HepG2 (cell line): ENCODE data around the gene OBI1. TPM values are rescaled to one million over a fixed set of nuclear protein-coding genes. Genes with fewer than 3 reads are reported as not detected.

Source experiments
- ARHGAP35 ChIP-seq: sonication (generic); formaldehyde crosslinking; IDR thresholded peaks from 2 replicates; pipeline ENCODE4 v1.9.0; 2022; ENCODE audit warnings: mild to moderate bottlenecking, inconsistent platforms, moderate library complexity, missing genetic modification reagents, borderline replicate concordance
- CEBPG ChIP-seq: IDR thresholded peaks from 2 replicates; pipeline ENCODE4 v1.6.1; 2016
- FOXA3 ChIP-seq: IDR thresholded peaks from 2 replicates; pipeline ENCODE4 v1.6.1; 2016; ENCODE audit warnings: missing genetic modification reagents, missing compliant biosample characterization
- POLR2AphosphoS5 ChIP-seq: IDR thresholded peaks from 2 replicates; pipeline ENCODE4 v1.6.1; 2012; ENCODE audit warnings: low read depth, low read length
- POLR2G ChIP-seq: fragments of 200-400 bp; formaldehyde crosslinking; IDR thresholded peaks from 2 replicates; pipeline ENCODE4 v1.6.1; 2018; ENCODE audit warnings: mild to moderate bottlenecking, low read depth, low read length, moderate library complexity
- PPARG ChIP-seq: conservative IDR thresholded peaks from 2 replicates; pipeline ENCODE4 v1.6.1; 2016; ENCODE audit warnings: missing biosample characterization, missing genetic modification reagents
- REPIN1 ChIP-seq: sonication (generic); formaldehyde crosslinking; IDR thresholded peaks from 2 replicates; pipeline ENCODE4 v1.8.0; 2022; ENCODE audit warnings: missing genetic modification reagents, low read depth, mild to moderate bottlenecking, borderline replicate concordance
- RXRB ChIP-seq: IDR thresholded peaks from 2 replicates; pipeline ENCODE4 v1.6.1; 2016; ENCODE audit warnings: borderline replicate concordance, missing genetic modification reagents, missing compliant biosample characterization
- SOX5 ChIP-seq: IDR thresholded peaks from 2 replicates; pipeline ENCODE4 v1.6.1; 2016; ENCODE audit warnings: borderline replicate concordance
- ZNF331 ChIP-seq: sonication (generic); formaldehyde crosslinking; IDR thresholded peaks from 2 replicates; pipeline ENCODE4 v1.4.0; 2020; ENCODE audit warnings: missing genetic modification reagents
- polyA plus RNA-seq, 8 experiments: library from polyadenylated mRNA; depleted of rRNA in 3 of 8; stranded (reverse) in 7 of 8; unstranded in 1 of 8; fragments of >200 nt; fragmentation: Illumina TruSeq in 4 of 8; extraction: Trizol in 4 of 8; gene quantifications; 2 replicates each; pipeline versions ENCODE4 v1.2.1 to v1.2.3, GENCODE V29; 2011 to 2016; ENCODE audit warnings: low read depth in 4 of 8, missing spikeins in 1 of 8, mixed read lengths in 1 of 8; ENCODE audit not compliant: insufficient read depth in 1 of 8
- total RNA-seq, 5 experiments: library from RNA; depleted of rRNA; stranded (reverse); fragments of >200 nt; fragmentation: Illumina TruSeq; extraction: Trizol; gene quantifications; 2 replicates each; pipeline ENCODE4 v1.2.3, GENCODE V29; 2016; ENCODE audit warnings: low read depth in 1 of 5
- TF ChIP-seq, protein P1 (sequence below), 2 experiments: sonication (generic) in 1 of 2; formaldehyde crosslinking in 1 of 2; IDR thresholded peaks; 2 replicates each; pipeline versions ENCODE4 v1.4.0 to v1.6.1; 2016 to 2020; ENCODE audit warnings: borderline replicate concordance in 1 of 2, low read depth in 1 of 2, mild to moderate bottlenecking in 1 of 2, missing genetic modification reagents in 1 of 2
- TF ChIP-seq, protein P2 (sequence below): sonication (generic); formaldehyde crosslinking; IDR thresholded peaks from 2 replicates; pipeline ENCODE4 v1.9.0; 2022; ENCODE audit warnings: missing genetic modification reagents, mild to moderate bottlenecking, borderline replicate concordance
- TF ChIP-seq, protein P3 (sequence below): sonication (generic); formaldehyde crosslinking; IDR thresholded peaks from 2 replicates; pipeline ENCODE4 v1.5.0; 2020; ENCODE audit warnings: missing genetic modification reagents, mild to moderate bottlenecking, borderline replicate concordance
- TF ChIP-seq, protein P4 (sequence below): sonication (generic); formaldehyde crosslinking; IDR thresholded peaks from 2 replicates; pipeline ENCODE4 v1.5.0; 2020; ENCODE audit warnings: mild to moderate bottlenecking, missing genetic modification reagents
- TF ChIP-seq, protein P5 (sequence below): sonication (generic); formaldehyde crosslinking; IDR thresholded peaks from 2 replicates; pipeline ENCODE4 v1.4.0; 2020; ENCODE audit warnings: missing genetic modification reagents, mild to moderate bottlenecking, borderline replicate concordance

The OBI1 gene
- total and polyA plus RNA-seq, 2 of the 13 experiments (the other 11 are each of a cell fraction or from before 2014, with no cell fraction given) = 7.8 to 23.5 TPM

DNA sequence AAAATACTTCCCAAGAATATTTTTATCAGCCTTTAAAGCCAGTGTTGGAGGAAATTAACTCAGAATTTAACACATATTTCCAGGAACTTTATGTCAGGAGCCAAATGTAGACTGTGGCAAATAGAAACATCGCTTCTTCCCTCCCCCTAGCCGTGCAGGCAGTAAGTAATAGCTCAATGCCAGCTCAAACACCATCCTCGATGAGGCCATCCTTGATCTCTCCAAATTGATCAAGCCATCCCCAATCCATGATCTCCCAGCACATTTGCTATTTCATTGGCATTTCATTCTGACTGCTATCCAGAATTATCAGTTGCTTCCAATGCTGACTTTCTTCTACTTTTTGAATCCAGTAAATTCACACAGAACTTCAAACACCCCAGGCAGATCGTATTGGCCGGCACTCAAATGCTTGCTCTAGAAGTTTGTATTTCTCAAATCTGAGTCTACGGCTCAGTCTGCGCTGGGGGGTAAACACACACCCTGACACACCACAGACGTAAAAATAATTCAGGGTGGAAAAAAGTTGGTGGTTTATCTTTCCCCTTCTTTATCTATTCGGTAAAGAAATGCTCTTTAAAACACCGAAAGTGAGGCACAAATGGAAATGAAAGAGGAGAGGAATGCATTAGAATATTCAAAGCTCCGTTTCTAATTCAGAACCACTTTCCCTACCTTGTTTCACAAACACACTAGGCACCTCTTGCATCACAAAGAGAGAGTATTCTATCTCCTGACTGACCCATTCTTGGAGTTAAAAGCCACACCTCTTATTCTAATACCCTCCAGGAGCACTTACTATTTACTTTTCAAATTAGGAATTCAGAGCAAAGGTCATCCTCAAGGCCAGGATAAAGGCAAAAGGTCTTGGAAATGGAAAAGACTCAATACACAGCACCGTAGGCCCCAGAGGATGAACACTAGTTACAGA, 991 bp downstream of the OBI1 start (continued):
- TF ChIP-seq PPARG (CRISPR knock-in tag) = peak; percentile 69
- TF ChIP-seq ZNF331 = peak; percentile 24; the same call in 1 of the 2 replicates
- TF ChIP-seq, protein P1, sequence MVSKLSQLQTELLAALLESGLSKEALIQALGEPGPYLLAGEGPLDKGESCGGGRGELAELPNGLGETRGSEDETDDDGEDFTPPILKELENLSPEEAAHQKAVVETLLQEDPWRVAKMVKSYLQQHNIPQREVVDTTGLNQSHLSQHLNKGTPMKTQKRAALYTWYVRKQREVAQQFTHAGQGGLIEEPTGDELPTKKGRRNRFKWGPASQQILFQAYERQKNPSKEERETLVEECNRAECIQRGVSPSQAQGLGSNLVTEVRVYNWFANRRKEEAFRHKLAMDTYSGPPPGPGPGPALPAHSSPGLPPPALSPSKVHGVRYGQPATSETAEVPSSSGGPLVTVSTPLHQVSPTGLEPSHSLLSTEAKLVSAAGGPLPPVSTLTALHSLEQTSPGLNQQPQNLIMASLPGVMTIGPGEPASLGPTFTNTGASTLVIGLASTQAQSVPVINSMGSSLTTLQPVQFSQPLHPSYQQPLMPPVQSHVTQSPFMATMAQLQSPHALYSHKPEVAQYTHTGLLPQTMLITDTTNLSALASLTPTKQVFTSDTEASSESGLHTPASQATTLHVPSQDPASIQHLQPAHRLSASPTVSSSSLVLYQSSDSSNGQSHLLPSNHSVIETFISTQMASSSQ (IDR thresholded peaks at IDR 0.05; ENCODE audit: low read depth) = no peak
- TF ChIP-seq, protein P1 (CRISPR knock-in tag; IDR thresholded peaks at IDR 0.05; ENCODE audit: borderline replicate concordance) = no peak
- TF ChIP-seq, protein P2, sequence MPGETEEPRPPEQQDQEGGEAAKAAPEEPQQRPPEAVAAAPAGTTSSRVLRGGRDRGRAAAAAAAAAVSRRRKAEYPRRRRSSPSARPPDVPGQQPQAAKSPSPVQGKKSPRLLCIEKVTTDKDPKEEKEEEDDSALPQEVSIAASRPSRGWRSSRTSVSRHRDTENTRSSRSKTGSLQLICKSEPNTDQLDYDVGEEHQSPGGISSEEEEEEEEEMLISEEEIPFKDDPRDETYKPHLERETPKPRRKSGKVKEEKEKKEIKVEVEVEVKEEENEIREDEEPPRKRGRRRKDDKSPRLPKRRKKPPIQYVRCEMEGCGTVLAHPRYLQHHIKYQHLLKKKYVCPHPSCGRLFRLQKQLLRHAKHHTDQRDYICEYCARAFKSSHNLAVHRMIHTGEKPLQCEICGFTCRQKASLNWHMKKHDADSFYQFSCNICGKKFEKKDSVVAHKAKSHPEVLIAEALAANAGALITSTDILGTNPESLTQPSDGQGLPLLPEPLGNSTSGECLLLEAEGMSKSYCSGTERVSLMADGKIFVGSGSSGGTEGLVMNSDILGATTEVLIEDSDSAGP = no peak
- TF ChIP-seq, protein P3, sequence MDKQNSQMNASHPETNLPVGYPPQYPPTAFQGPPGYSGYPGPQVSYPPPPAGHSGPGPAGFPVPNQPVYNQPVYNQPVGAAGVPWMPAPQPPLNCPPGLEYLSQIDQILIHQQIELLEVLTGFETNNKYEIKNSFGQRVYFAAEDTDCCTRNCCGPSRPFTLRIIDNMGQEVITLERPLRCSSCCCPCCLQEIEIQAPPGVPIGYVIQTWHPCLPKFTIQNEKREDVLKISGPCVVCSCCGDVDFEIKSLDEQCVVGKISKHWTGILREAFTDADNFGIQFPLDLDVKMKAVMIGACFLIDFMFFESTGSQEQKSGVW (CRISPR knock-in tag) = no peak
- peak; percentile 79 for TF ChIP-seq CEBPG (CRISPR knock-in tag)
- TF ChIP-seq, protein P4, sequence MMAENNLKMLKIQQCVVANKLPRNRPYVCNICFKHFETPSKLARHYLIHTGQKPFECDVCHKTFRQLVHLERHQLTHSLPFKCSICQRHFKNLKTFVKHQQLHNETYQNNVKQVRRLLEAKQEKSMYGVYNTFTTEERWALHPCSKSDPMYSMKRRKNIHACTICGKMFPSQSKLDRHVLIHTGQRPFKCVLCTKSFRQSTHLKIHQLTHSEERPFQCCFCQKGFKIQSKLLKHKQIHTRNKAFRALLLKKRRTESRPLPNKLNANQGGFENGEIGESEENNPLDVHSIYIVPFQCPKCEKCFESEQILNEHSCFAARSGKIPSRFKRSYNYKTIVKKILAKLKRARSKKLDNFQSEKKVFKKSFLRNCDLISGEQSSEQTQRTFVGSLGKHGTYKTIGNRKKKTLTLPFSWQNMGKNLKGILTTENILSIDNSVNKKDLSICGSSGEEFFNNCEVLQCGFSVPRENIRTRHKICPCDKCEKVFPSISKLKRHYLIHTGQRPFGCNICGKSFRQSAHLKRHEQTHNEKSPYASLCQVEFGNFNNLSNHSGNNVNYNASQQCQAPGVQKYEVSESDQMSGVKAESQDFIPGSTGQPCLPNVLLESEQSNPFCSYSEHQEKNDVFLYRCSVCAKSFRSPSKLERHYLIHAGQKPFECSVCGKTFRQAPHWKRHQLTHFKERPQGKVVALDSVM = no peak
- TF ChIP-seq POLR2AphosphoS5 = peak; percentile 47; the same call in 1 of the 2 replicates
- TF ChIP-seq REPIN1 (CRISPR knock-in tag) = peak; percentile 27; the same call in 1 of the 2 replicates
- TF ChIP-seq ARHGAP35 = no peak
- 0 out of 2 replicates have a peak, but pooled peaks have one; percentile 18 for TF ChIP-seq SOX5 (CRISPR knock-in tag)
- TF ChIP-seq RXRB (CRISPR knock-in tag) = peak; percentile 82
- peak; percentile 46; the same call in 1 of the 2 replicates for TF ChIP-seq FOXA3
- no peak for TF ChIP-seq POLR2G
- TF ChIP-seq, protein P5, sequence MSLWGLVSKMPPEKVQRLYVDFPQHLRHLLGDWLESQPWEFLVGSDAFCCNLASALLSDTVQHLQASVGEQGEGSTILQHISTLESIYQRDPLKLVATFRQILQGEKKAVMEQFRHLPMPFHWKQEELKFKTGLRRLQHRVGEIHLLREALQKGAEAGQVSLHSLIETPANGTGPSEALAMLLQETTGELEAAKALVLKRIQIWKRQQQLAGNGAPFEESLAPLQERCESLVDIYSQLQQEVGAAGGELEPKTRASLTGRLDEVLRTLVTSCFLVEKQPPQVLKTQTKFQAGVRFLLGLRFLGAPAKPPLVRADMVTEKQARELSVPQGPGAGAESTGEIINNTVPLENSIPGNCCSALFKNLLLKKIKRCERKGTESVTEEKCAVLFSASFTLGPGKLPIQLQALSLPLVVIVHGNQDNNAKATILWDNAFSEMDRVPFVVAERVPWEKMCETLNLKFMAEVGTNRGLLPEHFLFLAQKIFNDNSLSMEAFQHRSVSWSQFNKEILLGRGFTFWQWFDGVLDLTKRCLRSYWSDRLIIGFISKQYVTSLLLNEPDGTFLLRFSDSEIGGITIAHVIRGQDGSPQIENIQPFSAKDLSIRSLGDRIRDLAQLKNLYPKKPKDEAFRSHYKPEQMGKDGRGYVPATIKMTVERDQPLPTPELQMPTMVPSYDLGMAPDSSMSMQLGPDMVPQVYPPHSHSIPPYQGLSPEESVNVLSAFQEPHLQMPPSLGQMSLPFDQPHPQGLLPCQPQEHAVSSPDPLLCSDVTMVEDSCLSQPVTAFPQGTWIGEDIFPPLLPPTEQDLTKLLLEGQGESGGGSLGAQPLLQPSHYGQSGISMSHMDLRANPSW (CRISPR knock-in tag) = no peak
